Lung microvascular endothelial cell (primary cell): ENCODE results near the gene FHL3. TPM values are rescaled to one million over a fixed set of nuclear protein-coding genes. Genes with fewer than 3 reads are reported as not detected.

ENCODE experiments used
- DNase-seq, 2 donors: peaks; one replicate each; pipeline versions ENCODE4 v3.0.0 to v3.0.0-alpha.2; 2010; ENCODE audit warnings: low read depth in 2 of 2
- total RNA-seq: library from RNA; depleted of rRNA; stranded (reverse); fragments of >200 nt; gene quantifications from 2 replicates; pipeline ENCODE4 v1.2.1, GENCODE V29; 2014

Gene FHL3, protein sequence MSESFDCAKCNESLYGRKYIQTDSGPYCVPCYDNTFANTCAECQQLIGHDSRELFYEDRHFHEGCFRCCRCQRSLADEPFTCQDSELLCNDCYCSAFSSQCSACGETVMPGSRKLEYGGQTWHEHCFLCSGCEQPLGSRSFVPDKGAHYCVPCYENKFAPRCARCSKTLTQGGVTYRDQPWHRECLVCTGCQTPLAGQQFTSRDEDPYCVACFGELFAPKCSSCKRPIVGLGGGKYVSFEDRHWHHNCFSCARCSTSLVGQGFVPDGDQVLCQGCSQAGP
- total RNA-seq, result 7.7 and 12.4 TPM in 2 replicates

DNA sequence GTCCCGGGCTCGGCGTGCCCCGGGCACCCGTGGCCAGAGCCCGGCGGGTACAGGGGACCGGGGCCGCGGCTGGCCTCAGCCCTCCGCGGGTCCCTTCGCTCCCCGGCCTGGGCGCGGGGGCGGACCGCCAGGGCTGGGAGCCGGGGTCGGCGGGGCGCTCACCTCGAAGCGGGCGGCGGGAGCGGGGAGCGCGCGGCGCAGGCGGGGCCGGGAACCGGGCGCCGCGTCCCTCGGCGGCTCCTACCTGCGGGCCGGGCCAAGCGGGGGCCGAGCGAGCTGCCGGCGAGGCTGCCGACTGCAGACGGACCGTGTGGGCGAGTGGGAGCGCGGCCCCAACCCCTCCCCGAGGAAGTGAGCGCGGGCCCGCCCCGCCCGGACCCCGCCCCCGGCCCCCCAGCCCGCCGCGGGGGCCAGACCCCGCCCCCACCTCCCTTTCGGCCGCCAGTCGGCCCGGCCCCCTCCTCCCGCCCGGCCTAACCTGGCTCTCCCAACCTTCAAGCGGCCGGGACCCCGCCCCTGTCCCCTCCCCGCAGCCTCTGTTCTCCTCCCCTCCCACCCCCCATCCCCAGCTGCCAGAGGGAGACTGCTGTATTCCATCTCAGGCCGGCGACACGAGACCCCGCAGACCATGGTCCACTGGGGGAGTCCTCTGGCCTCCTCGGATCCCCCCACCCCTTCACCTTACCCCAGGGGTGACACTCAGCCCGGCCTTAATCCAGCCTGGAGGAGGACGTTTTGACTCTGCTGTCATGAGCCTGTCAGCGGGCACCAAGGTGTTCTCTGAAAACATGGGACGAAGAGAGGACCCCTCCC, at the start of gene FHL3:
Gene FHL3, minus strand, starts transcription at position 320 of the 813 bp plus-strand sequence. CDS start 6,102 bp downstream, outside the sequence.
- DNase-seq, result peak; percentile 55 to 73

DNA sequence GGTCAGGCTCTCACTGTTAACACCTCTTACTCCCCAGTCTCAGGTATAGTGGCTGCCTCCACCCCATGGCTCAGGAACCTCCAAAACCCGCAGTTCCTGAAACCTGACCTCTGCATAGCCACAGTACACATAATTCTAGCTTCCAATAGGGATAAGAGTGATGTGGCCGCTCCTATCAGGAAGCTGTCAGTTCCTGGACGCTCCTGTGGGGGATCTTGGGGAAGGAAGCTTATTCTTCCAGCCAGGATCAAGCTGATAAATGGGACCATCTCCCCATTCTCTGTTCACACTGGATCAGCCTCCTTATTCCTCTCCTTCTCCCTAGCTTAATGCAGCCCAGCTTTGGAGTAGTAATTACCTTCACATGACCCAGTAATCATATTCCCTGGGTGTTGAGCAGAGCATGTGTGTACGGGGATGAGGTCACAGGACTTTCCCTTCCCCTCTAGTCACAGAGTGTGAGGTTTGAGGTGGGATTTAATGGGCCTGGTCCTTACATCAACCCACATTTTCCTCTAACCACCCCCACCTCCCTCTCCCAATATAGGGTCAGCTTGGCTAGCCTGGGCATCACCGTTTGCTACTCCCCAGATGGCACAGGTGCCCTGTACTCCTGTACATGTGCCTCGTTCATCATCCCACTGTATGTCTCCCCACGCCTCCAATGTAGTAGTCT, 48.2 kb upstream of the FHL3 start:
- DNase-seq, result peak in 1 of 2 donors; percentile 22

DNA sequence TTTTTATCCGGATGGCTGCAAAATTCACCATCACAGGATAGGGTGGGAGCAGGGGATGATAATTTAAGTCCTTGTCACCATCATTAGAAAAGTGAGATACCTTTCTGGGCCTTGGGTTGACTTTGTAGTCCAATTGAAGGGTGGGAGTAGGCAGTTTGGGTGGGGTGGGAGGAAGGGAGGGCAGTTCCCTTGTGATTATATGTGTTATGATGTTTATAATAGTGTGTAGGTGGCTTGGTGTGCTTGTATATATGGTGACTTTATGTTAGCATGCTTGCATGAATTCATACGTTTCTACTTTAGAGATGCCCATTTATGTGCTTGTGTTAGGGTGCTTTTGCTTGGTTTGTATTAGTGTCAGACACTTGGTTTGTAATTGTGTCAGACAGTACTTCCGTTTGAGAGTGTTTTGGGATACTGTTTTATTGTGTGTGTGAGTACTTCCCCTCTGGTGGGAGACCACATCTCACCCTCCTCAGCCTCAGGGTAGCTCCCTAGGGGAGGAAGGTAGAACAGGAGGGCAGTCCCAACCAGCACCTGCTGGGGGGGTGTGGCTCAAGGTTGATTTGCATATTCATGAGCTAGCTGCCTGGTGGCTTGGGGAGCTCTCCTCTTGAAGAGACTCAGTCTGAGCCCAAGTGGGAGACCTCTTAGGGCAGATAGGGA, 47.6 kb upstream of the FHL3 start:
- DNase-seq, result no peak

DNA sequence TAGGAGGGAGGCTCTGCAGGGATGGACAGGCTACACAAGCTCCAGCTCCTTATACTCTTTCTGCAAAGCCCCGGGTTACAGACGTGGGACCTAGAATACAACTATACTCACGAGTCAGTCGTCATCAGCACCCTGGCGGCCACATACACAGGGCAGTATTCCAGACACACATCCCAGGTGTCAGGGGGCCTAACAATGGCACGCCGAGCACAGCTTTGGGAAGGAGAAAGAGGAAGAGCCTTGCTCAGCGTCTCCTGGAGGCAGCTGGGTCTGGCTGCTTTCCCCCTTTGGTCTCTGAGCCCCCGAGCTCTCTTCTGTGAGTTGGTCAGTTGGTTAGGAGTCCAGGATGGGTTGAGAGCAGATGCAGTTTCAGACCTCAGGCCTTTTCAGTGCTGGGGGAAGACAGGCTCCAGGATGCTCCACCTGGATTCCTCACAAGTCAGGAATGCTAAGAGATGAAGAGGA, 45.8 kb upstream of the FHL3 start:
- no peak for DNase-seq

DNA sequence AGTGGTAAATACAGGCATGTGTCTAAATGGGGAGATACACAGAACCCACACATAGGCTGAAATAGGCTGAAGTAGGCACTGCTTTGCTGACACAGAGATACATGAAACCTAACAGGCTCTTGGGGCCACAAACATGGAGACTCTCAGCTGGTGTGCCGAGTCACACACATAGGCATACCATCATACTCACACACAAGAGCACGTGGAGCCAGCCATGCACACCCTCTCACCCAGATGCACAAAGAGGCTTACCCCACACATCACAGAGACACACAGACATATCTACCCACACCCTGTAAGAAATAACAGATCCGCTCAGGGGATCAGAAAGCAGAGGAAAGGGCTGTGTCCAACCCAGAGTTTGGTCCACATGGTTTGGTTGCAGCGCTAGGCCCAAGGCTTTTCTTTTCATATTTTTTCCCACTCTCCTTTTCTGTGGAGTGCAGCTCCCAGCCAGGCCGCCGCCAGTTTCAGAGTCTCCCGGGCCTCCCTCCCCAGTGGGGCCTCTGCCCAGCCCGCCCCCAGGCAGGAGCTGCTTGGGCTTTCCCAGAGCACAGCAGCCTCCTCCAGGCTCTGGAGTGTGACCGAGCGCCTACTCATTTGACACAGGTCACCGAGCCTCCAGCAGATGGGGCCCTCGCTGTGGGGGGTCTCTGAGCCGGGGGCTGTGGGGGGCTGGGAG, 45.2 kb upstream of the FHL3 start:
- no peak for DNase-seq

DNA sequence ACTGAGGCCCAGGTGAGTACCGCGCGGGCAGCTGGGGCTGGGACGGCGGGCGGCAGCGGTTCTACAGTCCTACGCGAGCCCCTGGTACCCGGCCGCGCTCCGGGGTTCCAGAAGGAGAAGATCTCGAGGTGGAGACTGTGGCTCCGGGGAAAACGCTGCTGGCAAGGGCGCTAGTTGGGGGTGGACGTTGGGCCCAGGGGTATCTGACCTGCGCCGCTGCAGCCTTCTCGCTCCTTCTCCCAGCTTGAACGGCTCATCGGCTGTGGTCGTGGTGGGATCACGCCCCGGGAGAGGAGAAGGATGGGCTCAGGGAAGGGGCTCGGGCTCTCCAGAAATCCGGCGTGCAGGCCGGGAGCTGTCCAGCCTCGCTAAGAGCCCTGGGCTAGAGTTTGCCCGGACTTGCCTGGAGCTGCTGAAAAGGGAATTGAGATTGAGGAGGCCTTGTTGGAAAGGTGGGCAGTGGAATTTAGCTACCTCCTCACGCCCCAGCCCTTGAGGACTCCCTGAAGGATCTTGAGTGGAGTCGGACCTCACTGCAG, 42.4 kb upstream of the FHL3 start:
- peak; percentile 36 for DNase-seq

DNA sequence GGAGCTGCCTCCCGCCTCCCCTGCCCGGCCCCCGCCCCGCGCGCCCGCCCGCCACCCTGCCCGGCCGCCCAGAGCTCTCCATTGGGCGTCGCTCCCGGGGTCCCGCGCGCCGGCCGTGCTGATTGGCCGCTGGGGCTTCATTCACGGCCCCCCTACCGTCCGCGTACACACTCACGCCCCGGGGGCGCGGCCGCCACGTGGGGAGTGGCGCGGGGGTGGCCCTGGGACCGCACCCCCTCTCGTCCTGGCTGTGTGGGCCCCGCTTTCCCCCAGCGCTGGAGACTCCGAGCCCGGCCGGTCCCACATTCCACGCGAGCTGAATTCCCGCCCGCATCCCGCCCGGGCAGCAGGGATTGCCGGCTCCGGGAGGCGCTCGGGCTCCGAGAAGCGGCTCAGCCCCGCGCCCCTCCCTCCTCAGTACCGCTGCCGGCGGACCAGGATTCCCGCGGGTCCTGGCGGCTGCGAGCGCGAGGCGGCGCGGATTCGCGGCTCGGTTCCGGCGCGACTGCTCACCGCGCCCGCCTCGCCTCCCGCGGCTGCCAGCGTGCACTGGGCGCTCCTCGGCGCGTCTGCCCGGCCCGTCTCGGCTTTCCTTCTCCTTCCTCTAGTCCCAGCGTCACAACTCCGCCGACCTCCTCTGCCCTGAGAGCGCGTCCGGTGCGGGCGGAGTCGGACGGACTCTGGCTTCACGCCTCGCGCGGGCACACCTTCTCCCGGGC, 41.7 kb upstream of the FHL3 start:
- peak; percentile 83 to 86 for DNase-seq

DNA sequence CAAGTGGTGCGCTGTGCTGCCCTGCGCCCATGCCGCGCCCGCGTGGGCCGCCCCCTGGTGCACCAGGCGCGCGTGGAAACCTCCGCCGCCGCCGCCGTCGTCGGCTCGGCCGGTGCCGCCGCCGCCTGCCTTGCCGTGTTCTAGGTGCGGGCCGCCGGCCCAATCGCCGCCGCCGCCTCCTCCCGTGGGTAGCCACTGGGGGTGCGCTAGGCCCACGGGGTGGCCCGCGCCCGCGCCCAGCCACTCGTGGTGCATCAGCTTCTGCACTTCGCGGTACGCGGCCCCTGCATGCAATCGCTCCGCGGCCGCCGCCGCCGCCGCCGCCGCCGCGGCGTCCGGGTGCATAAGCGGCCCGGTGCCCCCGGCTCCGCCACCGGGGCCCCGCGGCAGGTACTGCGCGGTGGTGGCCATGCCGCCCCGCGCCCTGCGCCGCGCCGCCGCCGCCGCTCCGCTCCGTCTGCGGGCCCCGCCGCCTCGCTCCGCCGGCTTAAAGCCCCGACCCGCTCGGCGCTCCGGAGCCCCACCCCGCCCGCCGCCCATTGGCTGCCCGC, 41.1 kb upstream of the FHL3 start, which contains the start of gene POU3F1:
Gene POU3F1, minus strand, starts transcription at position 461 of the 551 bp plus-strand sequence. Its CDS starts 50 bp downstream, at position 411.
- no peak for DNase-seq

DNA sequence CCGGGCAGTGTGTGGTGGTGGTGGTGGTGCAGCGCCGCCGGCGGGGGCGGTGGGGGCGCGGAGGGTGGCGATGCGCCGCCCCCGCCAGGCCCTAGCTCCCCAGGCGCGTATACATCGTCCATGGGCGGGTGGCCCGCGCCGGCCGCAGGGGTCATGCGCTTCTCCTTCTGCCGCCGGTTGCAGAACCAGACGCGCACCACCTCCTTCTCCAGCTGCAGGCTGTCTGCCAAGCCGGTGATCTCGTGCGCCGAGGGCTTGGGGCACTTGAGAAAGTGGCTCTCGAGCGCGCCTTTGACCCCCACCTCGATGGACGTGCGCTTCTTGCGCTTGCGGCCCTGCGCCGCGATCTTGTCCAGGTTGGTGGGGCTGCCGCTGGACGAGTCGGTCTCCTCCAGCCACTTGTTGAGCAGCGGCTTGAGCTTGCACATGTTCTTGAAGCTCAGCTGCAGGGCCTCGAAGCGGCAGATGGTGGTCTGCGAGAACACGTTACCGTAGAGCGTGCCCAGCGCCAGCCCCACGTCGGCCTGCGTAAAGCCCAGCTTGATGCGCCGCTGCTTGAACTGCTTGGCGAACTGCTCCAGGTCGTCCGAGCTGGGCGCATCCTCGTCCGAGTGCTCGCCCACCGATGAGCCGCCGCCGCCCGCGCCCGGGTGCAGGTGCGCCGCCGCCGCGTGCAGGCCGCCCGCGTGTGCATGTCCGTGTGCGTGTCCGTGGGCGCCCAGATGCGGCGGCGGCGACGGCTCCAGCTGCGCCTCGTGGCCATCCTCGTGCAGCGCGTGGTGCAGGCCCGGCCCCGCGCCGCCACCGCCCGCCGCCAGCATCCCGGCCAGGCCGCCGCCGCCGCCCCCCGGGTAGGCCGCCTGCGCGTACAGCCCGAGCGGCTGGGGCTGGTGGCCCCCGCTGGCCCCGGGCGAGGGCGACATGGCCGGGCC, 40.4 kb upstream of the FHL3 start:
- no peak for DNase-seq

DNA sequence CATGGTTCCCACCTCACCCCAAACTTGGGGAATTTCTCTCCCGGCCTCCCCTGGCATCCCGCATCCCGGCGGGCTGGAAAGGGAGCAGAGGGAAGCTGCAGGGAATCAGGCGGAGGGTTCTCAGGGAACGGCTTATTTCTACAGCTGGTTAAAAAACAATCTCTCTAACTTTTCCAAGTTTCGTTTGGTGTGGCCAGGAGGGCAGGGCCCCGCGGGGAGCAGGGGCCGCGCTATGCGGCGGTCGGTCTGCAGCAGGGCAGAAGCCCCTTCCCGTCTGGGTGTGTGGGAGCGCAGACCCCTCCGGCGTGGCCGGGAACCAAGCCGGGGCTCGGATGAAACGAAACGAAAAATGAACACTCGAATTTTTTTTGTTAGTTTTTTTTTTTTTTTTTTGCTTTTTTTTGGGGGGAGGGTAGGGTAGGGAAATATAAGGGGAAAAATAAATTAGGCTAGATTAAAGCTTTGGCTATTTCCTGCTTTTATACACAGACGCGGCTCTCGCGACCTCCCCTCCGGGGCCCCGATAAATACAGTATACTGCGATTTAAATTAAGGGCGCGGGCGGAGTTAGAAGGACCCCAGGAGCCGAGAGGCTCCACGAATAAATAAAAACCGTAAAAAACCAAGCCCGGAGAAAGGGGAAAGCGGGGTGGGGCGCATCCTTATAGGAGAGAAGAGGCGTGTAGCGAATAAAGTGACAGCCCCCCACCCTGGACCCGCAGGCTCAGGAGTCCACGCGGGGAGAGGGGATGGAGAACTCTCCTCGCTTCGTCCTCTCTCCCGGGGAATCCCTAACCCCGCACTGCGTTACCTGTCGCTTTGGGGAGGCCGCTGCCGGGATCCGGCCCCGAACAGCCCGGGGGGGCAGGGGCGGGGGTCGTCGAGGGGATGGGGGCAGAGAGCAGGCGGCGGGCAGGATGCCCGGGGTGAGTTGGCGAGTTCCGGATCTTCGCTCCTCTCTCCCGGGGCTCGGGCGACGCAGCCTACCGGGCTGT, 39.2 kb upstream of the FHL3 start:
- no peak for DNase-seq

DNA sequence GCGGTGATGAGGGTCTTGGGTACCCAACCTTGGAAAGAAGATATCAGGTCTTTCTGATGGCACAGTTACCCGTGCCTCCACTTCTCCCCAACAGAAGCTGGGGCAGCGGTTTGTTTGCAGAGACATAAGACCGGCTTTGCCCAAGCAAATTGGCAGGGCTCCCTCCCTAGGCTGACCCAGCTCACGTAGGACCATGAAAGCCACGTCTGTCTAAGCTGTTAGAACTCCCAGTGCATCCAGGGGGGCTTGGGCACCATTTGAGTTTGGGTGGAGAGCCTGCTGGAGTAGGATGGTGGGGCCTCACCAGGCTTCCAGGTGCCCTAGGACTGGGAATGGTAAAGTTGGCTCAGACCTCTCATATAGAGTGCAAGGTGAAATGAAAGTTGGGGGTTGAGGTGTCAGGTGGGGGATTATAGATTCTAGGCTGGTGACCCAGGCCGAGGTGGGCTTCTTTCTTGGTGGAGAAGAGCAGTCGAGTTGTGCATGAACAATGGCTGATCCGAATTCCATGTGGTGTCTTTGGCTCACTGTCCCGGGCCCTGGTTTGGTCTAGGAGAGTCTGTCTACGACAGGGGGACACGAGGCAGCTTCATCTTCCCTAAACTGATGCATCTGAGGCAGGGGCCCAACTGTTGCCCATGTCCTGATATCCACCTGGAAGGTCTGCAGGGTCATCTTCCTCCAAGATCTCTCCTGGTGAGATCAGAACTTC, 37.9 kb upstream of the FHL3 start:
- no peak for DNase-seq

DNA sequence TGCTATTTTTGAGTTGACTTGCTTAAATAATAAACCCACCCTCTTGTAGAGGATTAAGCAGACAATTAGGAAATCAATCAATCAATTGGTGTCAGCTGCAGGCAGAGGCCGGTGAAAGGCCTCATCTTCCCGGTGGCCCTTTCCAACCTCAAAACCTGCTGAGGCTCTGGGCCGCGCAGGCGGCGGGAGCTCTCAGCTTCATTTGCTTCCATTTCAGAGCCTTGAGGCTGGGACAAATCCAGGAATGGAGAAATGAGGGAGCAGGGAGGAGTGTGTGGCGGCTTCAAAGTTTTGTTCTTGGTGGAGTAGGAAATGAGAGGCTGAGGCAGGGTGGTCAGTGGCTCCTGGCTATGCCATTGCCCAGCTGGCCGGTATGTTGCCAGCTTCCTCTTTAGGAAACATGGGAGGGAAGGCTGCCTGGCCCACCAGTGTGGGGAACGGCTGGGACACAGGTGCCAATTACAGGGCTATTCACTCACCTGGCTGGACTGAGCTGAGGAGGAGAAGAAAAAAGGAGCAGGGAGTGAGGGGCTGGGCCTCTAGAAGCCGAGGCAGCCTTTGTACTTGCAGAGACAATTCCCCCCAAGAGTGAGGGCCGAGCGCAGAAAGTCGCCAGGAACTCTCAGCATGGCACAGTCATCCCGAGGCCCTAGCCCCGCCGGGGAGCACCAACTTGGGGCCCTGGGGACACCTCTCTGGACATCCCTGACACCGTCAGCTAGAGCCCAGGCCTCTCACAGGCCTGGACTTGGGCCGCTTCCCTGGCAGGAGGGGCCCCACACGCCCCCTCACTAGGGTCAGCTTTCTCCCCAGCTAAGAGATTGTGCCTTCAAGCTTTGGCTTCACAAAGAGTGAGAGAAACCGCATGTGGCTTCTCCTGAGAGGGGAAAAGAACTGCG, 36.9 kb upstream of the FHL3 start:
- no peak for DNase-seq

DNA sequence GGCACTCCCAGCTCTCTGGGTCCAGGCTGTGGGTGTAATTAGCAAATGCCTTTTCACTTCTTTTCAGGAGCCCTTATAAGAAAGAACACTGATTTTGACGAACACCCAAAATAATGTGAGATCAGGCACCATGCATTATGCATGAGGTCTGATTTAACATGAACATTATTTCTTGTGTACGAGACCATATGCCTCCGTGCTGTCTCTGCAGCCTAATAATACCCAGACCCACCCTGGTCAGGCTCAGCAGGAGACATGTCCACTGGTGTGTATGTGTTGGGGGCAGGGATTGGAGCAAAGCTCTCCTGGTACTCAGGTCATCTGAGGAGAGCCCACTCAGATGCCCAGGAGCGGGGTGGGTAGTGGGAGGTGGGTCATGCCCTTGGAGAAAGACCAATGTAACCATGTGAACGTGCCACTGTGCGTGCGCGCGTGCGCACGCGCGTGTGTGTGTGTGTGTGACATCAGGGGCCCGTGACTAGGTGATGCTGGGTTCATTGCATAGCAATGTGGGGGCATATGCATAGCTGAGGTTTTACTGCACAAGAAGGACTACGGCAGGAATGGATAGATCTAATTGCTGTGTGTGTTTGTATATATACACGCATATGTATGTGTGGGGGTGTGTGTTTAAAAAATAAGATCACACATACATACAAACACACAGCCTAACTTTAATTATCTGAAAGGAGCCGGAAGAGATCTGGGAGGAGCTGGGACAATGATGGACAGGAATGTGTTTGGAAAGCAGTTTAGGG, 34.2 kb upstream of the FHL3 start:
- no peak for DNase-seq

DNA sequence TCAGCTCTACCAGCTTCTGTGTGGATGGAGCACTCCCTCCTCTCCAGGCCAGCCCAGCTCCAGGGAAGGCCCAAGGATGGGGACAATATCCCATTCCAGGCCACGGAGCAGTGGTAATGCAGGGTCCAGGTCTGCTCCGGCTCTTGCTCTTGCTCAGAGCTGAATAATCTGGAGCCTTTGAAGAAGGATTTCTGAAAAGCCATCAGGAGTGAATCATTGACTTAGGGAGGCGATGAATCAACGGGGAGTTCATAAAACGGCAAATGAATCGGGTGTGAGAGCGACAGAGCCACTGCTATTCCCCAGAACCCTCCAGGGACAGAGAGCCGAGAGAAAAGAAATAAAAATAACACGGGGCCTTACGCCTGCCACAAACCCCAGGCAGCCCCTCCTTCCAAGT, 33.5 kb upstream of the FHL3 start:
- no peak for DNase-seq
